ENCODE measurements around the gene CMSS1.

The CMSS1 gene

DNA sequence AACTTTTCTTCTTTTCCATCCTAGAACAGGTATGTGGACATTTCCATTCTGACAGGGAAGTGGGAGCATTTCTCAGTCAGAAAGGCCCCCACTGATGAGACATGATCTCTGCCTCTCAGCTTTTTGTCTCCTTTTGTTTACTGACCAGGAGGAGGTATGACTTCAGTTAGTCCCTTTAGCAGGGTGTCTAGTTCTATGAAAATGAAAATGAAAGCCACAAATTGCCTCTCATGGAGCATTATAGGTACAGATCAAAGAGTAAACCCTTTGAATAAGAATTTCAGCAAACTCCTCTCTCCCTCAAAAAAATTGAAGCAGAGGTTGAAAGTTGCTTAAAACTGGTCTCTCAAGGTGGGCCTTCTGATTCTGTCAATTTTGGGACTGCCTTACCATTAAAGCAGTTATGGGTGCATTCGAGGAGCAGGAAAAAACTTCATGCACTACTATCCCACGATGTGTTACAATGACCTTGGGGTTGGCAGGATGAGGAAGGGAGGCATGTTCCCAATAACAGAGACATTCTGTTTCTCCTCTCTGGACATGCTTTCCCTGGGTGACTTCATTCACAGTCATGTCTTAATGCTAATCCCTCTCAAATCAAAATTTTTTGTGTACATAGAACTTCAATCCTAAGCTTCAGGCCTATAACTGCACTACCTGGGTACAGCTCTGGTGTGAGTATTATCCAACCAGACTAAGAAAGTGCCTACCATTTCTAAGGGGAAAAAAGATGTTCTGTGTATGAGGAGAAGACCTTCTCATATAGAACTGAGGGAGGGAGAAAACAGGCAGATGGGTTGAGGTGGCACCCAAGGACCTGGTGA is 392.5 kb downstream of the CMSS1 start:
- H3K27ac ChIP-seq (ENCODE audit: low read length): peak overlapping the region; percentile 85
- peak overlapping the region in 1 of 2 donors; percentile 52 for H3K4me3 ChIP-seq (ENCODE audit: low read length in 2 of 2)
- peaks cover 14% of the 10 kb centered on the region for H3K4me1 ChIP-seq (ENCODE audit: control insufficient read depth, insufficient read depth, low read length)
- peak overlapping the region in 1 of 2 donors; percentile 17 for H3K9ac ChIP-seq (ENCODE audit: low read length in 2 of 2)
- H3K27me3 ChIP-seq (ENCODE audit: control insufficient read depth in 1 of 2, insufficient read depth in 2 of 2, low read length in 2 of 2): no peaks in the 10 kb centered on the region
- H3K9me3 ChIP-seq (ENCODE audit: control insufficient read depth in 2 of 2, low read length in 2 of 2): no peaks in the 10 kb centered on the region
- H3K36me3 ChIP-seq (ENCODE audit: control insufficient read depth in 2 of 2, insufficient read depth in 2 of 2, low read length in 2 of 2): no peaks in the 10 kb centered on the region

DNA sequence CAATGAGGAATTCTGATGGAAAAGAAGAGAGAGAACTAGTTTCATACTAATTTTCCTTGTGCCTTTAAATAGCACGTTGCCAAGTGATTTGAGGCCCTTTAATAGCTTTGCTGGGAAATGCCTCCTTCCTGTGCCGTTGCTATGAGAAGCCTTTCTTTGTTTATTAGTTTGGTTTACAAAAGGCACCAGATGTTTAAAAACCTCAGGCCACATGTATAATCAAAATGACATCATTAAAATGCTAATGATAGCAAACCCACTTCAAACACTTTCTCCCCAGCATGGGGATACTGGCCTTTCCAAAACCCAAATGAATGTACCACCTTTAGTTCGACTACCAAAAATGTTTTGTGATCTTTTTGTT is 393.1 kb downstream of the CMSS1 start:
- peak overlapping the region in 1 of 2 donors; percentile 52 for H3K4me3 ChIP-seq (ENCODE audit: low read length in 2 of 2)
- H3K4me1 ChIP-seq (ENCODE audit: control insufficient read depth, insufficient read depth, low read length): peaks cover 14% of the 10 kb centered on the region
- H3K9me3 ChIP-seq (ENCODE audit: control insufficient read depth in 2 of 2, low read length in 2 of 2): no peaks in the 10 kb centered on the region
- peak overlapping the region; percentile 17 to 21 for H3K9ac ChIP-seq (ENCODE audit: low read length in 2 of 2)
- H3K36me3 ChIP-seq (ENCODE audit: control insufficient read depth in 2 of 2, insufficient read depth in 2 of 2, low read length in 2 of 2): no peaks in the 10 kb centered on the region
- H3K27me3 ChIP-seq (ENCODE audit: control insufficient read depth in 1 of 2, insufficient read depth in 2 of 2, low read length in 2 of 2): no peaks in the 10 kb centered on the region
- H3K27ac ChIP-seq (ENCODE audit: low read length): peak overlapping the region; percentile 85

DNA sequence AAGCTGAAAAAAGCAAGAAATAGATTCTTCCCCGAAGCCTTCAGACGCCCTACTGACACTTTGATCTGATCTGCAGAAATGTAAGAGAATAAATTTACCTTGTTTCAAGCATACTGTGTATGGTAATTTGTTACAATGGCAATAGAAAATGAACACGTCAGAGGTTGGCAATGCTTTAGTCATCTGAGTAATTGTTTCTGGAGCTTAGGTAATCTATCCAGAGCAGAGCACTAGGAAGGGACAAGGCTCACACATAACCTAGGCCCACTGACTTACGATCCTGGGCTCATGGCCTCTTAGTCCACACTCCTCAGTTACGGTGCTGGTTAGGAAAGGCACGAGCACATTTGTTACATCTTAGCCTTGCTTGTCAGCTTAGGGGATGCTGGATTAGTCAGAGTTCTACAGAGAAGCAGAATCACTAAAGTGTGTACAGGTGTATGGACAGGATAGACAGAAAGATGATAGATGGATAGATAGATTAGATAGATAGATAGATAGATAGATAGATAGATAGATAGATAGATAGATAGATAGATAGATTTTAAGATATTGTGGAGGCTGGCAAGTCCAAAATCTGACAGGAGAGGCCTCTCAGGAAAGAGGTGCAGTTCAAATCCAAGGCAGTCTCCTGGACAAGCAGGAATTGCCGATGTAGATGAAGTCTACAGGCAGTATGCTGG is 396.4 kb downstream of the CMSS1 start:
- Histone ChIP-seq H3K4me1 (ENCODE audit: control insufficient read depth, insufficient read depth, low read length) (peaks cover 14% of the 10 kb centered on the region), H3K4me3 (ENCODE audit: low read length in 2 of 2) (no peak overlapping the region), H3K36me3 (ENCODE audit: control insufficient read depth in 2 of 2, insufficient read depth in 2 of 2, low read length in 2 of 2) (no peaks in the 10 kb centered on the region), H3K9me3 (ENCODE audit: control insufficient read depth in 2 of 2, low read length in 2 of 2) (no peaks in the 10 kb centered on the region), H3K9ac (ENCODE audit: low read length in 2 of 2) (no peak overlapping the region), H3K27ac (ENCODE audit: low read length) (no peak overlapping the region), H3K27me3 (ENCODE audit: control insufficient read depth in 1 of 2, insufficient read depth in 2 of 2, low read length in 2 of 2) (no peaks in the 10 kb centered on the region)

DNA sequence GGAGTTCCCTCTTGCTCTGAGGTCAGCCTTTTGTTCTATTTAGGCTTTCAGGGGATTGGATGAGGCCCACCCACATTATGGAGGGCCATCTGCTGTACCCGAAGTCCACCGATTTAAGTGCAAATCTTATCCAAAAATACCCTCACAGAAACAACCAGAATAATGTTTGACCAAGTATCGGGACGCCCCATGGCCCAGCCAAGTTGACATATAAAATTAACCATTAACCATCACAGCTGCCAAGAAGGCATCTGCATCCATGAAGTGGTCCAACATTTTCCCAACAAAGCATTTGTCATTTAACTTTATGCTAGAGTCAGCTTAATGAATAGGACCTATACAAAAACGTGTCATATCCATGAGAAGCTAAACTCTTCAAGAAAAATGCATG is 396.9 kb downstream of the CMSS1 start:
- Histone ChIP-seq H3K9me3 (ENCODE audit: control insufficient read depth in 2 of 2, low read length in 2 of 2) (no peaks in the 10 kb centered on the region), H3K4me3 (ENCODE audit: low read length in 2 of 2) (no peak overlapping the region), H3K36me3 (ENCODE audit: control insufficient read depth in 2 of 2, insufficient read depth in 2 of 2, low read length in 2 of 2) (no peaks in the 10 kb centered on the region), H3K27me3 (ENCODE audit: control insufficient read depth in 1 of 2, insufficient read depth in 2 of 2, low read length in 2 of 2) (no peaks in the 10 kb centered on the region), H3K27ac (ENCODE audit: low read length) (no peak overlapping the region), H3K9ac (ENCODE audit: low read length in 2 of 2) (no peak overlapping the region), H3K4me1 (ENCODE audit: control insufficient read depth, insufficient read depth, low read length) (peaks cover 14% of the 10 kb centered on the region)

DNA sequence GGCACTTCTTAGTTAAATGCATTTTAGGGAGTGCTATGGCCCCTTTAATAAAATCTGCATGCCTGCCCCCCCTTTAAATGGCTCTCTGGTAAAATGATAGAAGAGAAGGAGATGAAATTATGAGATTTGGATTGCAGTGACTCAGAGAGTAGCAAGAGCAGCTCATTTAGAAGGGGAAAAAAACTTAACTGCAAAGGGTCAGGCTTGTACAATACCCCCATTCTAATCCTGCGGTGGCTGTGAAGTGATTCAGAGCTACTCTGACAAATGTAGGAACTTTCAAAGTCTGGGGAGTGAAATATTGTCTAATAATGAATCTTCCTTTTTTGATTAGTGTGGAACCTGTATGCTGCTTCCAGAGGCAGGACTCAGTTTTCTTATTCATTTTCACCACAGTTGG is 399.1 kb downstream of the CMSS1 start:
- Histone ChIP-seq H3K9ac (ENCODE audit: low read length in 2 of 2) (no peak overlapping the region), H3K9me3 (ENCODE audit: control insufficient read depth in 2 of 2, low read length in 2 of 2) (no peaks in the 10 kb centered on the region), H3K4me3 (ENCODE audit: low read length in 2 of 2) (no peak overlapping the region), H3K27ac (ENCODE audit: low read length) (no peak overlapping the region), H3K27me3 (ENCODE audit: control insufficient read depth in 1 of 2, insufficient read depth in 2 of 2, low read length in 2 of 2) (no peaks in the 10 kb centered on the region), H3K4me1 (ENCODE audit: control insufficient read depth, insufficient read depth, low read length) (no peaks in the 10 kb centered on the region), H3K36me3 (ENCODE audit: control insufficient read depth in 2 of 2, insufficient read depth in 2 of 2, low read length in 2 of 2) (no peaks in the 10 kb centered on the region)

DNA sequence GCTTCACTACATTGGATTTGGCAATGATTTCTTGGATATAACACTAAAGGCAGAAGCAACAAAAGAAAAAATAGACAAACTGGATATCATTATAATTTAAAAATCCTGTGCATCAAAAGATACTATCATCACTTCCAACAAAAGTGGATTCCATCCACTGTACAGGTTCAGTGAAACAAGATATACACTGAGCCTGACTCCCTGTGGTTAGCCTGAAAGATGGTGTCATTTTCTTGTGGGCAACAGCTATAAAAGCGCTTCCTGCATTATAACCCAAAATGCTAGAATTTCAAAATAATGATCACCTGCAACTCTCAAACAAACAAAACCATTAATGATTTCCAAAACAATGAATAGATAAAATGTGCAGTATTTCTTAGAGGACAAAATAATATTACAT is 403.5 kb downstream of the CMSS1 start:
- H3K4me1 ChIP-seq (ENCODE audit: control insufficient read depth, insufficient read depth, low read length): no peaks in the 10 kb centered on the region
- no peak overlapping the region for H3K27ac ChIP-seq (ENCODE audit: low read length)
- H3K36me3 ChIP-seq (ENCODE audit: control insufficient read depth in 2 of 2, insufficient read depth in 2 of 2, low read length in 2 of 2): no peaks in the 10 kb centered on the region
- no peaks in the 10 kb centered on the region for H3K27me3 ChIP-seq (ENCODE audit: control insufficient read depth in 1 of 2, insufficient read depth in 2 of 2, low read length in 2 of 2)
- no peaks in the 10 kb centered on the region for H3K9me3 ChIP-seq (ENCODE audit: control insufficient read depth in 2 of 2, low read length in 2 of 2)
- H3K4me3 ChIP-seq (ENCODE audit: low read length in 2 of 2): no peak overlapping the region
- no peak overlapping the region for H3K9ac ChIP-seq (ENCODE audit: low read length in 2 of 2)

DNA sequence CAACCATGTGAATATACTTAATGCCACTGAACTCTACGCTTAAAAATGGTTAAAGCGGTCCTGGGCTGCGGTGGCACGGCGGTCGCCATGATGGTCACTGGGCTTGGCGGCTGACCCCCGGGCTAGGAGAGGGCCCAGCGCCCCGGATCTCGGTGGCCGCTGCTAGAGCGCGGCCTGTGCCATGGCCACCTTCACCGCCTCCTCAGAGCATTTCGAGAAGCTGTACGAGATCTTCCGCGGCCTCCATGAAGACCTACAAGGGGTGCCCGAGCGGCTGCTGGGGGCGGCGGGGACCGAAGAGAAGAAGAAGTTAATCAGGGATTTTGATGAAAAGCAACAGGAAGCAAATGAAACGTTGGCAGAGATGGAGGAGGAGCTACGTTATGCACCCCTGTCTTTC is 407.5 kb downstream of the CMSS1 start:
- H3K27me3 ChIP-seq (ENCODE audit: control insufficient read depth in 1 of 2, insufficient read depth in 2 of 2, low read length in 2 of 2): no peaks in the 10 kb centered on the region
- H3K9me3 ChIP-seq (ENCODE audit: control insufficient read depth in 2 of 2, low read length in 2 of 2): no peaks in the 10 kb centered on the region
- no peak overlapping the region for H3K9ac ChIP-seq (ENCODE audit: low read length in 2 of 2)
- no peaks in the 10 kb centered on the region for H3K4me1 ChIP-seq (ENCODE audit: control insufficient read depth, insufficient read depth, low read length)
- H3K36me3 ChIP-seq (ENCODE audit: control insufficient read depth in 2 of 2, insufficient read depth in 2 of 2, low read length in 2 of 2): no peaks in the 10 kb centered on the region
- H3K4me3 ChIP-seq (ENCODE audit: low read length in 2 of 2): no peak overlapping the region
- H3K27ac ChIP-seq (ENCODE audit: low read length): no peak overlapping the region

DNA sequence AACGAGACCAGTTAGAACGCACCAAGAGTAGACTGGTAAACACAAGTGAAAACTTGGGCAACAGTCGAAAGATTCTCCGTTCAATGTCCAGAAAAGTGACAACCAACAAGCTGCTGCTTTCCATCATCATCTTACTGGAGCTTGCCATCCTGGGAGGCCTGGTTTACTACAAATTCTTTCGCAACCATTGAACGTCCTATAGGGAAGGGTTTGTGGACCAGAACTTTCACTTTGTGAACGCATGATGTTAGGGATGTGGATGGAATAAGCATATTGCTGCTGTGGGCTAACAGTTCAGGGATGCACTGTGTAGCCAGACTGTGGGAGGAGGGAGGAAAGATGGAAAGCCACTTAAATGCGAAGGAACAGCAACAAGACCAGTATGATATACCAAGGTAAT is 408.2 kb downstream of the CMSS1 start:
- no peak overlapping the region for H3K27ac ChIP-seq (ENCODE audit: low read length)
- no peaks in the 10 kb centered on the region for H3K4me1 ChIP-seq (ENCODE audit: control insufficient read depth, insufficient read depth, low read length)
- no peak overlapping the region for H3K4me3 ChIP-seq (ENCODE audit: low read length in 2 of 2)
- no peaks in the 10 kb centered on the region for H3K27me3 ChIP-seq (ENCODE audit: control insufficient read depth in 1 of 2, insufficient read depth in 2 of 2, low read length in 2 of 2)
- H3K9me3 ChIP-seq (ENCODE audit: control insufficient read depth in 2 of 2, low read length in 2 of 2): no peaks in the 10 kb centered on the region
- no peak overlapping the region for H3K9ac ChIP-seq (ENCODE audit: low read length in 2 of 2)
- H3K36me3 ChIP-seq (ENCODE audit: control insufficient read depth in 2 of 2, insufficient read depth in 2 of 2, low read length in 2 of 2): no peaks in the 10 kb centered on the region

DNA sequence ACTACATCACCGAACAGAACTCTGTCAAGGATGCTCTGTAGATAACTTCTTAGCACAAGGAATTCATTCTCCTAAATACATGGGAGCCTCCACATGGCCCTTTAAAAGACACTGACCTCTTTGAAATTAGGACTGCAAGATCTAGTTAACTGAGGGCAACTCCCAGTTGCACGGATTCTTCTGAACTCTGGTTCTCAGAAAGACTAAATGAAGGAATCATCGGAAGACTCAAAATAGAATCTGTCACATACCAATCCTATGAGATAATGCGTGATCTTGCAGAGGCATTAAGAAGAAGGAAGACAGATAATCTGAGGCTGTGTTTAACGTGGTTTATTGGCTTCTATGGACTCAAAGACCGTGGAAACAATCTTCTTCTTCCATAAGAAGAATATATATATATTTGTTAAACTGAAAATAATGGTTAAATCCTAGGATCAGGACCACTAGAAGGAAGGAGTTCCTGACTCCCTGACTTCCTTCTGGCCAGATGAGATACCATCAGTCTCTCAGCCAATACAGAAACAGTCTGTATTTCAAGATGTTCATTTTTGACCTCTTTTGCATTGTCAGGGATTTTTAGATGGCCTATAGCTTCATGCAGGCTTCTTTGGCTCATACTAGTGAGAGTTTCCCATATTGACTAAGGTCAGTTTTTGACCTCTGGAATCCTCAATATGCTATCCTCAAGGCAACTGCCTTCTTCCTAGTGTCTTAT is 409.2 kb downstream of the CMSS1 start:
- H3K27me3 ChIP-seq (ENCODE audit: control insufficient read depth in 1 of 2, insufficient read depth in 2 of 2, low read length in 2 of 2): no peaks in the 10 kb centered on the region
- H3K9ac ChIP-seq (ENCODE audit: low read length in 2 of 2): no peak overlapping the region
- H3K4me3 ChIP-seq (ENCODE audit: low read length in 2 of 2): no peak overlapping the region
- no peaks in the 10 kb centered on the region for H3K36me3 ChIP-seq (ENCODE audit: control insufficient read depth in 2 of 2, insufficient read depth in 2 of 2, low read length in 2 of 2)
- no peak overlapping the region for H3K27ac ChIP-seq (ENCODE audit: low read length)
- H3K4me1 ChIP-seq (ENCODE audit: control insufficient read depth, insufficient read depth, low read length): no peaks in the 10 kb centered on the region
- no peaks in the 10 kb centered on the region for H3K9me3 ChIP-seq (ENCODE audit: control insufficient read depth in 2 of 2, low read length in 2 of 2)

DNA sequence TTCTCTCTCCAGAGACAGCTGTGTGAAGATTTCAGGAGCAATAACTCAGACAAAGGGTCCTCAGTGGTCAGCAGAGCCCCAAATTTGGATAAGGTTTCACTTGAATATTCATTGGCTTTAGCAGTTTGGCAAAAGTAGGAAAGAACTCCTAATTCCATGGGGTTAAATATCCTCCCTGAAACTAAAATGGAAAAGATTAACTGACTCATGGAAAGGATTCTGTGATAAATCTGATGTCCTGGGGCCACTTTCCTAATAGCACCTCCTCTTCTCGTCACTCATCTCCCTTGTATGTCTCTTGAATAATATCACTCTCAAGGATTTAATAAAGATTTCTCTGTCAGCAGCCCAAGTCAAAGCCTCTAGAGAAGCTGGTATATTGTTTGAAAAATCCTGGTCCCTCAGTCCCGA is 409.9 kb downstream of the CMSS1 start:
- Histone ChIP-seq H3K9me3 (ENCODE audit: control insufficient read depth in 2 of 2, low read length in 2 of 2) (no peaks in the 10 kb centered on the region), H3K27me3 (ENCODE audit: control insufficient read depth in 1 of 2, insufficient read depth in 2 of 2, low read length in 2 of 2) (no peaks in the 10 kb centered on the region), H3K4me3 (ENCODE audit: low read length in 2 of 2) (no peak overlapping the region), H3K9ac (ENCODE audit: low read length in 2 of 2) (no peak overlapping the region), H3K27ac (ENCODE audit: low read length) (no peak overlapping the region), H3K4me1 (ENCODE audit: control insufficient read depth, insufficient read depth, low read length) (no peaks in the 10 kb centered on the region), H3K36me3 (ENCODE audit: control insufficient read depth in 2 of 2, insufficient read depth in 2 of 2, low read length in 2 of 2) (no peaks in the 10 kb centered on the region)
